K562 (cell line): ENCODE data around the gene SIGLEC1. TPM values are rescaled to one million over a fixed set of nuclear protein-coding genes. Genes with fewer than 3 reads are reported as not detected.

ENCODE experiments used
- CCAR2 ChIP-seq: fragments of 200-400 bp; formaldehyde crosslinking; IDR thresholded peaks from 2 replicates; pipeline ENCODE4 v1.6.1; 2017; ENCODE audit warnings: mild to moderate bottlenecking, low read depth, low read length
- KAT7 ChIP-seq: sonication (generic); formaldehyde crosslinking; IDR thresholded peaks from 2 replicates; pipeline ENCODE4 v1.8.0; 2022; ENCODE audit warnings: missing genetic modification reagents, mild to moderate bottlenecking, borderline replicate concordance
- RFX7 ChIP-seq: fragments of 250-450 bp; sonication (Bioruptor Pico); IDR thresholded peaks from 2 replicates; pipeline ENCODE4 v1.5.1; 2021; ENCODE audit warnings: mild to moderate bottlenecking
- SIN3B ChIP-seq: fragments of 450-650 bp; IDR thresholded peaks from 2 replicates; pipeline ENCODE4 v1.6.1; 2017; ENCODE audit warnings: low read depth, mild to moderate bottlenecking, moderate library complexity
- SMARCA5 ChIP-seq: fragments of 450-650 bp; IDR thresholded peaks from 2 replicates; pipeline ENCODE4 v1.6.1; 2016
- STAT5B ChIP-seq: fragments of 250-450 bp; sonication (Bioruptor Pico); IDR thresholded peaks from 2 replicates; pipeline ENCODE4 v1.8.0; 2021; ENCODE audit warnings: mild to moderate bottlenecking, inconsistent platforms
- TAF1 ChIP-seq: IDR thresholded peaks from 2 replicates; pipeline ENCODE4 v1.6.1; 2011; ENCODE audit warnings: mild to moderate bottlenecking, low read length, moderate library complexity; ENCODE audit not compliant: insufficient read depth, control insufficient read depth, severe bottlenecking; ENCODE audit errors: extremely low read depth
- TEAD1 ChIP-seq, 2 experiments: fragments of 450-650 bp in 1 of 2; sonication (generic) in 1 of 2; formaldehyde crosslinking; IDR thresholded peaks; 2 replicates each; pipeline versions ENCODE4 v1.4.0 to v1.8.0; 2020 to 2022; ENCODE audit warnings: mild to moderate bottlenecking in 2 of 2, missing genetic modification reagents in 1 of 2
- ZNF24 ChIP-seq: fragments of 450-650 bp; IDR thresholded peaks from 2 replicates; pipeline ENCODE4 v1.6.1; 2016
- polyA plus RNA-seq, 8 experiments: library from polyadenylated mRNA; depleted of rRNA in 4 of 8; stranded (reverse) in 5 of 8; unstranded in 3 of 8; fragments of >200 nt; fragmentation: Nextera tagmentation in 2 of 8; fragmentation: Illumina TruSeq in 1 of 8; extraction: Ambion mirVana in 2 of 8; extraction: Trizol in 1 of 8; gene quantifications; 2 replicates each; pipeline versions ENCODE4 v1.2.1 to v1.2.3, GENCODE V29; 2011 to 2014; ENCODE audit warnings: inconsistent platforms in 1 of 8, missing spikeins in 1 of 8
- total RNA-seq, 7 experiments: library from RNA; depleted of rRNA in 6 of 7; stranded (reverse); fragments of >200 nt in 6 of 7; fragmentation: Illumina TruSeq in 2 of 7; extraction: Trizol in 2 of 7; gene quantifications; 2 replicates each; pipeline versions ENCODE4 v1.2.1 to v1.2.3, GENCODE V29; 2011 to 2021; ENCODE audit warnings: low replicate concordance in 1 of 7
- TF ChIP-seq, protein P1 (sequence below): fragments of 450-650 bp; IDR thresholded peaks from 2 replicates; pipeline ENCODE4 v1.6.1; 2016; ENCODE audit warnings: mild to moderate bottlenecking, moderate library complexity
- TF ChIP-seq, protein P2 (sequence below): fragments of 450-650 bp; IDR thresholded peaks from 2 replicates; pipeline ENCODE4 v1.6.1; 2018; ENCODE audit not compliant: partially characterized antibody

SIGLEC1 gene
- total and polyA plus RNA-seq, 9 of the 15 experiments (the other 6 are each of a cell fraction or from before 2014, with no cell fraction given): 0.05 to 0.07 TPM; not detected in 7

DNA sequence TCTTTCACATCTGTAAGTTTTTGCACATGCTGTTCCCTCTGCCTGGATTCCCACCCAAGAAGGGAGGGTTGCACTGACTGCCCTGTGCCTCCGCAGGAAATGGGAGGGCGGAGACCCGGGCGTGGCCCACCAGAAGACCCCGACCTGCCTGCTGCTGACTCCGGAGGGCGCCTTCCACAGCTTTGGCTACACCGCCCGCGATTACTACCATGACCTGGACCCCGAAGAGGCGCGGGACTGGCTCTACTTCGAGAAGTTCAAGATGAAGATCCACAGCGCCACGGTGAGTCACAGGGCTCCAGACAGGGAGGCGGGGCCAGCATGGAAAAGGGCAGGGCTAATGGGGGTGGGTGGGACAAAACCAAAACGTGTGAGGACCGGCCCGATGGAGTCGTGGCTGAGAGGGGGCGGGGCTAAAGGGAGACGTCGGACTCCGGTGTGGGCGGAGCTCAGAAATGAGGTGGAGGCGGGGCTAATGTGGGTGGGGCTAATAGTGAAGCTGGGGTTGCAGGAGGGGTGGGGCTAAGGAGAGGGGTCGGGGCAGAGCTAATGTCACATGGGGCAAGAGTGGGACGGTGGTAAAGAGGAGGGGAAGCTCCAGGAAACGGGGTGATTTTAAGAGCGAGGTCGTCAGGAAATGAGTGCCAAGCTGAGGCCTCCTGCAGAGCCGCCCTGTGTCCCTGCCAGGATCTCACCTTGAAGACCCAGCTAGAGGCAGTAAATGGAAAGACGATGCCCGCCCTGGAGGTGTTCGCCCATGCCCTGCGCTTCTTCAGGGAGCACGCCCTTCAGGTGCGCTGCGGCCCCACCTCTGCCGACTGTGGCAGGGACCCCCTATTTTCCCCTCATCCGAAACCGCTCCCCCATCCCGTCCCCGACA, 32.6 kb upstream of the SIGLEC1 start (continued):
- TF ChIP-seq, protein P1, sequence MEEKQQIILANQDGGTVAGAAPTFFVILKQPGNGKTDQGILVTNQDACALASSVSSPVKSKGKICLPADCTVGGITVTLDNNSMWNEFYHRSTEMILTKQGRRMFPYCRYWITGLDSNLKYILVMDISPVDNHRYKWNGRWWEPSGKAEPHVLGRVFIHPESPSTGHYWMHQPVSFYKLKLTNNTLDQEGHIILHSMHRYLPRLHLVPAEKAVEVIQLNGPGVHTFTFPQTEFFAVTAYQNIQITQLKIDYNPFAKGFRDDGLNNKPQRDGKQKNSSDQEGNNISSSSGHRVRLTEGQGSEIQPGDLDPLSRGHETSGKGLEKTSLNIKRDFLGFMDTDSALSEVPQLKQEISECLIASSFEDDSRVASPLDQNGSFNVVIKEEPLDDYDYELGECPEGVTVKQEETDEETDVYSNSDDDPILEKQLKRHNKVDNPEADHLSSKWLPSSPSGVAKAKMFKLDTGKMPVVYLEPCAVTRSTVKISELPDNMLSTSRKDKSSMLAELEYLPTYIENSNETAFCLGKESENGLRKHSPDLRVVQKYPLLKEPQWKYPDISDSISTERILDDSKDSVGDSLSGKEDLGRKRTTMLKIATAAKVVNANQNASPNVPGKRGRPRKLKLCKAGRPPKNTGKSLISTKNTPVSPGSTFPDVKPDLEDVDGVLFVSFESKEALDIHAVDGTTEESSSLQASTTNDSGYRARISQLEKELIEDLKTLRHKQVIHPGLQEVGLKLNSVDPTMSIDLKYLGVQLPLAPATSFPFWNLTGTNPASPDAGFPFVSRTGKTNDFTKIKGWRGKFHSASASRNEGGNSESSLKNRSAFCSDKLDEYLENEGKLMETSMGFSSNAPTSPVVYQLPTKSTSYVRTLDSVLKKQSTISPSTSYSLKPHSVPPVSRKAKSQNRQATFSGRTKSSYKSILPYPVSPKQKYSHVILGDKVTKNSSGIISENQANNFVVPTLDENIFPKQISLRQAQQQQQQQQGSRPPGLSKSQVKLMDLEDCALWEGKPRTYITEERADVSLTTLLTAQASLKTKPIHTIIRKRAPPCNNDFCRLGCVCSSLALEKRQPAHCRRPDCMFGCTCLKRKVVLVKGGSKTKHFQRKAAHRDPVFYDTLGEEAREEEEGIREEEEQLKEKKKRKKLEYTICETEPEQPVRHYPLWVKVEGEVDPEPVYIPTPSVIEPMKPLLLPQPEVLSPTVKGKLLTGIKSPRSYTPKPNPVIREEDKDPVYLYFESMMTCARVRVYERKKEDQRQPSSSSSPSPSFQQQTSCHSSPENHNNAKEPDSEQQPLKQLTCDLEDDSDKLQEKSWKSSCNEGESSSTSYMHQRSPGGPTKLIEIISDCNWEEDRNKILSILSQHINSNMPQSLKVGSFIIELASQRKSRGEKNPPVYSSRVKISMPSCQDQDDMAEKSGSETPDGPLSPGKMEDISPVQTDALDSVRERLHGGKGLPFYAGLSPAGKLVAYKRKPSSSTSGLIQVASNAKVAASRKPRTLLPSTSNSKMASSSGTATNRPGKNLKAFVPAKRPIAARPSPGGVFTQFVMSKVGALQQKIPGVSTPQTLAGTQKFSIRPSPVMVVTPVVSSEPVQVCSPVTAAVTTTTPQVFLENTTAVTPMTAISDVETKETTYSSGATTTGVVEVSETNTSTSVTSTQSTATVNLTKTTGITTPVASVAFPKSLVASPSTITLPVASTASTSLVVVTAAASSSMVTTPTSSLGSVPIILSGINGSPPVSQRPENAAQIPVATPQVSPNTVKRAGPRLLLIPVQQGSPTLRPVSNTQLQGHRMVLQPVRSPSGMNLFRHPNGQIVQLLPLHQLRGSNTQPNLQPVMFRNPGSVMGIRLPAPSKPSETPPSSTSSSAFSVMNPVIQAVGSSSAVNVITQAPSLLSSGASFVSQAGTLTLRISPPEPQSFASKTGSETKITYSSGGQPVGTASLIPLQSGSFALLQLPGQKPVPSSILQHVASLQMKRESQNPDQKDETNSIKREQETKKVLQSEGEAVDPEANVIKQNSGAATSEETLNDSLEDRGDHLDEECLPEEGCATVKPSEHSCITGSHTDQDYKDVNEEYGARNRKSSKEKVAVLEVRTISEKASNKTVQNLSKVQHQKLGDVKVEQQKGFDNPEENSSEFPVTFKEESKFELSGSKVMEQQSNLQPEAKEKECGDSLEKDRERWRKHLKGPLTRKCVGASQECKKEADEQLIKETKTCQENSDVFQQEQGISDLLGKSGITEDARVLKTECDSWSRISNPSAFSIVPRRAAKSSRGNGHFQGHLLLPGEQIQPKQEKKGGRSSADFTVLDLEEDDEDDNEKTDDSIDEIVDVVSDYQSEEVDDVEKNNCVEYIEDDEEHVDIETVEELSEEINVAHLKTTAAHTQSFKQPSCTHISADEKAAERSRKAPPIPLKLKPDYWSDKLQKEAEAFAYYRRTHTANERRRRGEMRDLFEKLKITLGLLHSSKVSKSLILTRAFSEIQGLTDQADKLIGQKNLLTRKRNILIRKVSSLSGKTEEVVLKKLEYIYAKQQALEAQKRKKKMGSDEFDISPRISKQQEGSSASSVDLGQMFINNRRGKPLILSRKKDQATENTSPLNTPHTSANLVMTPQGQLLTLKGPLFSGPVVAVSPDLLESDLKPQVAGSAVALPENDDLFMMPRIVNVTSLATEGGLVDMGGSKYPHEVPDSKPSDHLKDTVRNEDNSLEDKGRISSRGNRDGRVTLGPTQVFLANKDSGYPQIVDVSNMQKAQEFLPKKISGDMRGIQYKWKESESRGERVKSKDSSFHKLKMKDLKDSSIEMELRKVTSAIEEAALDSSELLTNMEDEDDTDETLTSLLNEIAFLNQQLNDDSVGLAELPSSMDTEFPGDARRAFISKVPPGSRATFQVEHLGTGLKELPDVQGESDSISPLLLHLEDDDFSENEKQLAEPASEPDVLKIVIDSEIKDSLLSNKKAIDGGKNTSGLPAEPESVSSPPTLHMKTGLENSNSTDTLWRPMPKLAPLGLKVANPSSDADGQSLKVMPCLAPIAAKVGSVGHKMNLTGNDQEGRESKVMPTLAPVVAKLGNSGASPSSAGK: peak; percentile 43; the same call in 1 of the 2 replicates
- TF ChIP-seq, protein P2, sequence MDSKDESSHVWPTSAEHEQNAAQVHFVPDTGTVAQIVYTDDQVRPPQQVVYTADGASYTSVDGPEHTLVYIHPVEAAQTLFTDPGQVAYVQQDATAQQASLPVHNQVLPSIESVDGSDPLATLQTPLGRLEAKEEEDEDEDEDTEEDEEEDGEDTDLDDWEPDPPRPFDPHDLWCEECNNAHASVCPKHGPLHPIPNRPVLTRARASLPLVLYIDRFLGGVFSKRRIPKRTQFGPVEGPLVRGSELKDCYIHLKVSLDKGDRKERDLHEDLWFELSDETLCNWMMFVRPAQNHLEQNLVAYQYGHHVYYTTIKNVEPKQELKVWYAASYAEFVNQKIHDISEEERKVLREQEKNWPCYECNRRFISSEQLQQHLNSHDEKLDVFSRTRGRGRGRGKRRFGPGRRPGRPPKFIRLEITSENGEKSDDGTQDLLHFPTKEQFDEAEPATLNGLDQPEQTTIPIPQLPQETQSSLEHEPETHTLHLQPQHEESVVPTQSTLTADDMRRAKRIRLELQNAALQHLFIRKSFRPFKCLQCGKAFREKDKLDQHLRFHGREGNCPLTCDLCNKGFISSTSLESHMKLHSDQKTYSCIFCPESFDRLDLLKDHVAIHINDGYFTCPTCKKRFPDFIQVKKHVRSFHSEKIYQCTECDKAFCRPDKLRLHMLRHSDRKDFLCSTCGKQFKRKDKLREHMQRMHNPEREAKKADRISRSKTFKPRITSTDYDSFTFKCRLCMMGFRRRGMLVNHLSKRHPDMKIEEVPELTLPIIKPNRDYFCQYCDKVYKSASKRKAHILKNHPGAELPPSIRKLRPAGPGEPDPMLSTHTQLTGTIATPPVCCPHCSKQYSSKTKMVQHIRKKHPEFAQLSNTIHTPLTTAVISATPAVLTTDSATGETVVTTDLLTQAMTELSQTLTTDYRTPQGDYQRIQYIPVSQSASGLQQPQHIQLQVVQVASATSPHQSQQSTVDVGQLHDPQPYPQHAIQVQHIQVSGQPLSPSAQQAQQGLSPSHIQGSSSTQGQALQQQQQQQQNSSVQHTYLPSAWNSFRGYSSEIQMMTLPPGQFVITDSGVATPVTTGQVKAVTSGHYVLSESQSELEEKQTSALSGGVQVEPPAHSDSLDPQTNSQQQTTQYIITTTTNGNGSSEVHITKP: no peak
- TF ChIP-seq STAT5B (CRISPR knock-in tag): no peak
- peak; percentile 35; the same call in 1 of the 2 replicates for TF ChIP-seq KAT7
- no peak for TF ChIP-seq SMARCA5
- TF ChIP-seq TAF1: no peak
- TF ChIP-seq SIN3B: no peak
- no peak for TF ChIP-seq ZNF24
- no peak for TF ChIP-seq RFX7
- TF ChIP-seq TEAD1 (CRISPR knock-in tag; IDR thresholded peaks at IDR 0.05): peak in 1 of 2 experiments; percentile 44; a peak in 1 of 4 replicates
- TF ChIP-seq CCAR2: no peak
